Measurements from ENCODE around the gene GNAT1. TPM values are rescaled to one million over a fixed set of nuclear protein-coding genes. Genes with fewer than 3 reads are reported as not detected.

GNAT1 gene
- polyA plus RNA-seq, 1 experiment, result not detected

DNA sequence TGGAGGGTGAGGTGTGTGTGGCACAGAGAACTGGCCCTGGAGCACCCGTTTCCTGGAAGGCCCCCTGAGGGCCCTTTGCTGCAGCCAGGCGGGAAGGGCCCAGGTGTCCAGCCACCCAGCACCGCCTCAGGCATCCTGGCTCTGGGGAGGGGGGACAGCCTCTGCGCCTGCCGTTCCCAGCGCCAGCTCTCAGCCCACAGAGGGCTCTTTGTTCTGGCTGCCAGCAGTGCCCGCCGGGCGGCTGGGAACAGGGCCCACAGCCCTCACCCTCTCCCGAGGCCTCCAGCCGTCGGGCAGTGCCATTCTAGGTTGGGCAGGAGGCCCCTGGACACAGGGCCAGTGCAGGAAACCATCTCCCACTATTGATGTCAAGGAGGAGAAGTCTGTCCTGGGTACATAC, 22.0 kb downstream of the GNAT1 start:
- TF ChIP-seq, protein P1, sequence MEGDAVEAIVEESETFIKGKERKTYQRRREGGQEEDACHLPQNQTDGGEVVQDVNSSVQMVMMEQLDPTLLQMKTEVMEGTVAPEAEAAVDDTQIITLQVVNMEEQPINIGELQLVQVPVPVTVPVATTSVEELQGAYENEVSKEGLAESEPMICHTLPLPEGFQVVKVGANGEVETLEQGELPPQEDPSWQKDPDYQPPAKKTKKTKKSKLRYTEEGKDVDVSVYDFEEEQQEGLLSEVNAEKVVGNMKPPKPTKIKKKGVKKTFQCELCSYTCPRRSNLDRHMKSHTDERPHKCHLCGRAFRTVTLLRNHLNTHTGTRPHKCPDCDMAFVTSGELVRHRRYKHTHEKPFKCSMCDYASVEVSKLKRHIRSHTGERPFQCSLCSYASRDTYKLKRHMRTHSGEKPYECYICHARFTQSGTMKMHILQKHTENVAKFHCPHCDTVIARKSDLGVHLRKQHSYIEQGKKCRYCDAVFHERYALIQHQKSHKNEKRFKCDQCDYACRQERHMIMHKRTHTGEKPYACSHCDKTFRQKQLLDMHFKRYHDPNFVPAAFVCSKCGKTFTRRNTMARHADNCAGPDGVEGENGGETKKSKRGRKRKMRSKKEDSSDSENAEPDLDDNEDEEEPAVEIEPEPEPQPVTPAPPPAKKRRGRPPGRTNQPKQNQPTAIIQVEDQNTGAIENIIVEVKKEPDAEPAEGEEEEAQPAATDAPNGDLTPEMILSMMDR (IDR thresholded peaks at IDR 0.05; ENCODE audit: insufficient read depth, low read depth, low read length), result no peak
- Histone ChIP-seq H3K27me3 (ENCODE audit: control insufficient read depth, insufficient read depth, low read length) (0 out of 2 replicates have a peak, but pooled peaks cover 3% of the 10 kb centered on the region), H3K4me3 (ENCODE audit: low read depth, low read length) (no peak overlapping the region), H3K36me3 (ENCODE audit: control insufficient read depth, insufficient read depth, low read length) (no peaks in the 10 kb centered on the region)
- CTCF ChIA-PET, result interaction anchor here (1.2 to 17.7 kb wide), 6 partner anchors 12 to 47 kb away, joined by 3 to 378 read pairs (median 26); partner anchors contain the start of gene GNAT1
- POLR2A ChIA-PET, result no interaction called here
- DNase-seq (ENCODE audit: low read depth), result no peak

DNA sequence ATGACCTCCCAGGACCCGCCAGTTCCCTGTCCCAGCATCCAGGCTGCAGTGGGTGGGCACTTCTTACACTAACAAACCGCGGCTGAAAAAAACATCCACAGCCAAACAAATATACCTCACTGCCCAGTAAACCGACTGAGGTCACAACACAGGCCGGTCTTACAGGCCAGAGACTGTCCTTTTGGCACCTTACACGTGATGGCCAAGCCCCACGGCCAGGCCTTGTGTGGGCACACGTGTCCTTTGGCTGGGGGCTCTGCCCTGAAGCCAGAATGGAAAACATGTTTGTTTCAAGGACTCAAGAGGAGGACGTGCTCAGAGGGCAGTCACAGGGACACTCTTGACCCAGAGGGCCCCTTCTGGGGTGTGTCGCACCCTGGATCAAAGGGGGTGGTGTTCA, 23.4 kb downstream of the GNAT1 start:
- TF ChIP-seq, protein P1 (IDR thresholded peaks at IDR 0.05; ENCODE audit: insufficient read depth, low read depth, low read length), result no peak
- no peak overlapping the region for H3K4me3 ChIP-seq (ENCODE audit: low read depth, low read length)
- 0 out of 2 replicates have a peak, but pooled peaks cover 3% of the 10 kb centered on the region for H3K27me3 ChIP-seq (ENCODE audit: control insufficient read depth, insufficient read depth, low read length)
- H3K36me3 ChIP-seq (ENCODE audit: control insufficient read depth, insufficient read depth, low read length), result no peaks in the 10 kb centered on the region
- ChIA-PET POLR2A (no interaction called here), CTCF (interaction anchor here (1.7 to 17.7 kb wide), 3 partner anchors 12 to 22 kb away, joined by 3 to 378 read pairs (median 48); partner anchors contain the start of gene GNAT1)
- DNase-seq (ENCODE audit: low read depth), result no peak

- CTCF ChIA-PET, result interaction anchor here (0.5 to 17.7 kb wide), 4 partner anchors 11 to 182 kb away, joined by 3 to 378 read pairs (median 26); partner anchors contain the start of gene GNAT1
- 0 out of 2 replicates have a peak, but pooled peaks cover 3% of the 10 kb centered on the region for H3K27me3 ChIP-seq (ENCODE audit: control insufficient read depth, insufficient read depth, low read length)
- H3K36me3 ChIP-seq (ENCODE audit: control insufficient read depth, insufficient read depth, low read length), result no peaks in the 10 kb centered on the region
- H3K4me3 ChIP-seq (ENCODE audit: low read depth, low read length), result no peak overlapping the region
- POLR2A ChIA-PET, result no interaction called here
- DNase-seq (ENCODE audit: low read depth), result no peak
- TF ChIP-seq, protein P1 (IDR thresholded peaks at IDR 0.05; ENCODE audit: insufficient read depth, low read depth, low read length), result no peak
Observed at GRCh38 chr3:50215529-50215928, 24.1 kb downstream of the GNAT1 start.

GRCh38 chr3:50217681-50218080, 26.3 kb downstream of the GNAT1 start:
- no peak overlapping the region for H3K4me3 ChIP-seq (ENCODE audit: low read depth, low read length)
- ChIA-PET POLR2A (no interaction called here), CTCF (interaction anchor here (1.5 to 17.7 kb wide), 4 partner anchors 9 to 79 kb away, joined by 3 to 378 read pairs (median 26); partner anchors contain the start of gene GNAT1)
- H3K27me3 ChIP-seq (ENCODE audit: control insufficient read depth, insufficient read depth, low read length), result 0 out of 2 replicates have a peak, but pooled peaks cover 3% of the 10 kb centered on the region
- no peak for DNase-seq (ENCODE audit: low read depth)
- TF ChIP-seq, protein P1 (IDR thresholded peaks at IDR 0.05; ENCODE audit: insufficient read depth, low read depth, low read length), result no peak
- no peaks in the 10 kb centered on the region for H3K36me3 ChIP-seq (ENCODE audit: control insufficient read depth, insufficient read depth, low read length)

GRCh38 chr3:50218448-50218847, 27.0 kb downstream of the GNAT1 start:
- no peak for DNase-seq (ENCODE audit: low read depth)
- 0 out of 2 replicates have a peak, but pooled peaks cover 5% of the 10 kb centered on the region for H3K27me3 ChIP-seq (ENCODE audit: control insufficient read depth, insufficient read depth, low read length)
- no peak overlapping the region for H3K4me3 ChIP-seq (ENCODE audit: low read depth, low read length)
- TF ChIP-seq, protein P1 (IDR thresholded peaks at IDR 0.05; ENCODE audit: insufficient read depth, low read depth, low read length), result no peak
- ChIA-PET POLR2A (no interaction called here), CTCF (interaction anchor here (0.7 to 17.7 kb wide), 7 partner anchors 8 to 106 kb away, joined by 3 to 378 read pairs (median 4); partner anchors contain the start of gene GNAT1)
- no peaks in the 10 kb centered on the region for H3K36me3 ChIP-seq (ENCODE audit: control insufficient read depth, insufficient read depth, low read length)

All from BJ (cell line).